Stimulated activated CD8-positive, alpha-beta memory T cell treated with anti-CD3 and anti-CD28 coated beads, Interleukin-4, amount 100 ng/mL, for 1 hour (primary cell): Measurements from ENCODE around the gene LRCH4.
"Not testable (repeated sequence)": the region's sequence is repeated elsewhere in the genome, so short reads cannot be mapped to it uniquely, and the experiment has no call there.

Source experiments
- DNase-seq, 2 donors: peaks; one replicate each; pipeline ENCODE4 v3.0.0-alpha.2; 2020; ENCODE audit warnings: low read depth in 2 of 2, low spot score in 1 of 2

The LRCH4 gene

DNA sequence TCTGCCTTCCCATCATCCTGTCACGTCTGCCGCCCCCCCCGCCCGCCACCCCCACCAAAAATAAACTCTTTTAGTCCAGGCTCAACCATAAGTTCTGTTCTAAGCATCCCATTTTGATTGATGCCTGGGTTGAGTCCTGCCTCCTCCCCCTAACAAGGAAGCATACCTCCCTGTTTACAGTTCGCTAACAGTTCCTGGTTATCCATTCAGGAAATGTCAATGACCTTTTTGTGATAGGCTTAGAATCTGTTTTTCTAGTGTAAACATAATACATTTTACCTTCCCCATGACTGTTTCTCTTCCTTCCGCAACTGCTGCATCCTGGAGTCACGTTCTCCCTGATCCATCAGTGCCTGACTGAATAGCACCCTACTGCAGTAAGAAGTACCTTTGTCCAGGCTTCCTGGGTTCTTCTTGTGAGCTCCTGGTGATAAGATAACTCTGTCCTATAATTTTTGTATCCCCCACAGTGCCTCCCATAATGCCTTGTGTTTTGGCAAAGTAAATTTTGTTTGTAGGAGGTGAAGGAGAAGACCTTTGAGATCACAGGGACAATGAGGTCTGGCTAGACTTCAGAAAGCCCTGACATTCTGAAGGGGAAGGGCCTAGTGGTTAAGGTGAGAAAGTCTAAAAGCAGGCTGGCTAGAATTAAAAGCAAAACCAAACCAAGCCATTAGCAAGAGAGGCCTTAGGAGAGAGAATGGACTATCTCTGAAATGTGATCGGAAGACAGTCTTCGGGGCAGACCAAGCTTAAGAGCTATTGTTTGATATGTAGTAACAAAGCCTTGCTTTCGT lies 39.6 kb downstream of the LRCH4 start:
- no peak for DNase-seq

DNA sequence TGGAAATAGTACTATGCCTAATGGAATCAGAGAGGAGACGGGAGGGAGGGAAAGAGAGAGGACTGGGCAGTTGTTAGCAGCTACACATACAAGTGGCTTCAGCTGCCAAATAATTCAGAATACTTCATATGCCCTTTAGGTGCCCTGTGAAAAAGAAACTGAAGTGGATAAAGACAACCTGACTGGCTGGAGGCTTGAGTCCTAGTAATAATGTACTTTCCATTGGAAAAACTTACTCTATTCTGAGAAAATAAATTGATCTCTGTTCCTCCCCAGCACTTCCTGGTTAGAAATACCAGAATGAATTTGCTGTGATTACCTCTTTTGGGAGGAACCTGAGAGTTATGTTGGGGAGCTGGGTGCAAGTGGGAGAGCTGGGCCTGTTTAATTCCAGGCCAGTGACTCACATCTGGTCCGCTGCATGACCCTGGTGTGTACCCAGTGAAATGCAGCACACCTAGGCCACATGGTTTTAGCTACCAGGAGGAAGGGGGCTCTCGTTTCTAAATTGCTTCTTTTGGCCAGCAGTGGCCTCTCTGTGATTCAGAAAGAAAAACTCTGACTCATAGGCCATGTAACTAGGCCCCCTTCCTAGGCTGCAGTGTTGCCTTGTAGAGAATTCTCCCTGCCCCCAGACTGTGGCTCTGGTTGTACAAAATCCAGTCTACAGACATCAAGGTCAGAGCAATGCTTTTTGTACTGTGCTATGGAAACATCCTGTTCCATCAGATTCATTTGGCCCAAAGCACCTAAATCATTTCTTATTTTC lies 40.4 kb downstream of the LRCH4 start:
- no peak for DNase-seq

DNA sequence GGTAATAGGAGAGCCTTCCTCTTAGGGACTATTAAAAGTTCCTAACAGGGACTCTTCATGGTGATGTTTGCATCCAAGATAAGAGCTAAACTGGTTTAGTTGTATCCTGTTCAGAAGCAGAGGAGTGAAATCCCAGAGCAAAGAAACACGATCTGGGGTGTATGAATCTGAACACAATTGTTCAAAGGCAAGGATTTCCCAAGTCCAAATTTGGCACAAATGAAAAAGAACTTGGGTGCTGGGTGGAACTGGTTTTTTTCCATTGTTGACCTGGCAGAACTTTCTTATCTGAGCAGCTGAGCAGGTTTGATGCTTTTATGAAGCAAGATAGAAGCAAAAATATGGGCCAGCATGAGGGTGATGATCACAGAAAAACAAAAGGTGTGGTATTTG lies 41.0 kb downstream of the LRCH4 start:
- DNase-seq, result no peak

DNA sequence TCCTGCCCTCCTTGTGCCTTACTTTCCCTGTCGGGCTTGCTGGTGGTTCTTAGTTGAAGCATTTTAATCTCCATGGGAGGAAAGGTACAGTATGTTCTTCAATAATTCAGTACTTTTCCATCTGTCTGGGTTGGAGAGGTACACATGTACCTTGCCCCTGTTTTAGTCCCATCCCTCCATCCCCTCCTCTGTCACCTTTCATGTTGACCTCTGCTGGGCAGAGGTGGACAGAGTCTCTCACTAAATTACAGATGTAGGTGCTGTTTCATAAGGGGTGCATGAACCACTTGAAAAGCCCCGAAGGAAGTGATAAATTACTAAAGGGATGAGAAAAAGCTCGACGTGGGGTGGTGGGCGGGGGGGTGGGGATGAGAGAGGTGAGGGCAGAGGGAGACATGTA lies 41.5 kb downstream of the LRCH4 start:
- no peak for DNase-seq

DNA sequence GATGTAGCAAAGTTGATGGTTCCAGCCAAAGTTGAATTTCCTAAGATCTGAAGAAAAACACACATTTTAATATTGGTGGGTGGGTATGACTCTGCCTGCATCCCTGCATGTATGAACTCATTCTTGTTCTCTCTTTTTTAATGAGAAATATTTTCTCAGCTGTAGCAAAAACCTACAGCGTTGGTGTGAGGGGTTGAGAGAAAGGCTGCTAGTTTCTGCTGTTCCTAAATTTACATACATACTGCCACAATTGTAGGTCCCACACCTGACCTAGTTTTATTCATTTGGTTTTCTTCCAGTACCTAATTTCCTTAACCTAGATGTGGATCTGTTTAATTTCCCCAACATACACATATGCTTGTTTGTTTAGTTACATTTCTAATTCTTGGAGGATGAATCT lies 42.3 kb downstream of the LRCH4 start:
- DNase-seq, result no peak

DNA sequence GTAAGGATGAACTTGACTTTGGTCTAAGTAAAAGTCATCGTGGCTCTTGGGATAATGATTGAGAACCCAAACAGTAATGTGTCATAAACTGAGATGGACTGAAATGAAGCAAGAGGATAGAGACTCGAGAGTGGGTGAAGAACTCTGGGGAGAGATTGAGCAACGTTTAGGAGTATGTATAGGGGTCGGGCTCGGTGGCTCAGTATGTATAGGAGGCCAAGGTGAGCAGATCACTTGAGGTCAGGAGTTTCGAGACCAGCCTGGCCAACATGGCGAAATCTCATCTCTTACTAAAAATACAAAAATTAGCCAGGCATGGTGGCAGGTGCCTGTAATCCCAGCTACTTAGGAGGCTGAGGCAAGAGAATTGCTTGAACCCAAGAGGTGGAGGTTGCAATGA lies 44.6 kb downstream of the LRCH4 start:
- not testable (repeated sequence) for DNase-seq

DNA sequence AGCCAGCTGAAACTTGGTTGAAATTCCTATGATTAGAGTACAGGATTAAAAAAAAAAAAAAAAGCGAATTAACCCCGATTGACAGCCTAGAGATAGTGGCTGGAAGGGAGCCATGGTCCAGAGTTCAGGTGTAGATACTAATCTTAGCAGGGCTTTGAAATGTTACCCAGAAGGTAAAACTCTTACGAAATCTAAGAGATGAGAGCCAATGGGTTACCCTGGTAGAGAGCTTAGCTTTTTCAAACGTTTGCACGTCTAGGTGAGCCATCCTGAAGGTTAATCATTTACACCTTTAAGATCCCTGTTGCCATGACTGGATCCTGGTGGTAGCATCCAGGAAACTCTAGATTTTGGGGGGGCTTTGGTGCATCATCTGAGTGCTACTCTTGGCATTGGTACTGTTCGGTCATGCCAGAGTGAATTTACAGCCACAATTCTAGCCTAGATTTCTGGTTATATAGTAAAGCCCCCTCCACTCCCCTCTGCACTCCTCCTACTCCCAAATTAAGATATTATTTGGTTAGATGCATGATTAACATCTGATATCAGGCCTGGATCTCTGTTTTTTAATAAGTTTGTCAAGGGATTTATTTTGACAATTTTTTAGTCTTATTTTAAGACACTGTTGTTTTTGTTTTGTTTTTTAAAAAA lies 45.7 kb downstream of the LRCH4 start:
- DNase-seq, result no peak

DNA sequence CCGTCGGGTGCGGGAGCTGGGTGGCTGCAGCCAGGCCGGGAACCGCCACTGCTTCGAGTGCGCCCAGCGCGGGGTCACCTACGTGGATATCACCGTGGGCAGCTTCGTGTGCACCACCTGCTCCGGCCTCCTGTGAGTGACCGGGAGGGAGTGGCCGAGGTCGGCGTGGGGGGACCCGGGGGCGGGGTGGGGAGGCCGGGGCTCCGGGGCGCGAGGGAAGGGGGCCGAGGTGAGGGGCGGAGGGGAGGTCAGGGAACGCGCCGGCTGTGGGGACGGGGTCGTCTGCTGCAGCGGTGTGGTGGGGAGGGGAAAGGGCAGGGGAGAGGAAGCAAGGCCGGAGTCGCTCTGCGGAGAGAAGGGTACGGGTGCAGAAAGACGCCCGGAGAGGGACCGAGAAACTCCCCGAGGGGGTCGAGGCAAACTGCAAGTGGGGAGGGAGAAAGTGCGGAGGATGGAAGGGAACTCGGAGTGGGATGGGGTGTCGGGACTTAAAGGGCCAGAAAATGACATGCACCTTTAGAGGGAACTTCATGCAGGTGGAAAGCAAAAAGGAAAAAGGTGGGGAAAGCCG lies 46.4 kb downstream of the LRCH4 start:
- DNase-seq, result no peak

DNA sequence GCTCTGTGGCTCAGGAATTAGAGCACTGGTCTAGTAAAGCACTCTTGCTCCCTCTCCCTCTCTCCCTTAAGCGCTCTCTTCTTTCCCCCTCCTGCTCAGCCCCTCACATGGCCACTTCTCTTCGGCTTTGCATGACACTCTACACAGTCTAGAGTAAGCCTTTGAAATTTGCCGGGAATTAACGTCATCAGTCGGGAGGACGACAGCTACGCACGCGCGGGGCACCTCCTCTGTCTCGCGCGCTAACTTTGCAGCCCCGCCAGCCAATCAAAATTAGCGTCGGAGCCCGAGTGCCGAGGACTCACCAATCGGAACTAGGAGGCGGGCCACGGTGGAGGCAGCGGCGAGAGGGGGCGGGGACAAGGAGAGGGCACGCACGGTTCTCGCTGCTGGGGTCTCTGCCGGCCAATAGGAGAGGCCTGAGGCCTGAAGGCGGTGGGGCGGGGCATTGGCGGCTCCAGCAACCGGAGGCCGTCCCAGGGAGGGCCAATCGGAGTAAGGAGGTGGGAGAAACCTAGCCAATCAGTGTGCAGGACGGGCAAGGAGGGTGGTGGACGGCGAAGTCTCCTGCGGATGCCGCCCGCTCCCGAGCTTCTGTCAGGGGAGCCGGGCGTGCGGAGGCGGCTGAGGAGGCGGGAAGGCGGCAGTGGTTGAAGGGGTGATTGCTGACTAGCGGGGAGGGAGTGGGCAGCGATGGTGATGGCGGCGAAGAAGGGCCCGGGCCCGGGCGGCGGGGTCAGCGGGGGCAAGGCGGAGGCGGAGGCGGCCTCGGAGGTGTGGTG lies 47.1 kb downstream of the LRCH4 start, which contains the start of gene AGFG2:
AGFG2 (plus strand) TSS at position 550 of the 782 bp plus-strand sequence; CDS start at position 694, 144 bp downstream.
- DNase-seq, result peak; percentile 99

DNA sequence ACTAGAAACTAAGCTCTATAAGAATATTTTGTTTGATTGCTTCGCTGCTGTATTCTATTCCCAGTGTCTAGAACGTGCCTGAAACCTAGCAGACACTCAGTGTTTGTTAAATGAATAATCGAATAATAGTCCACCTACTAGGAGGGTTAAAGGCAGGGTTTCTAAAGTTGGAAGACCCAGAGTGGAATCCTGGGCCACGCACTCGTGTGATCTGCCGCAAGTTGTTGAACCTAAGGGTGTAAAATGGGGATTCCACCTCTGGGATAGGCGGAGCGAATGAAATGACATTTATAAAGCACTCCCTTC lies 47.6 kb downstream of the LRCH4 start:
- no peak for DNase-seq

DNA sequence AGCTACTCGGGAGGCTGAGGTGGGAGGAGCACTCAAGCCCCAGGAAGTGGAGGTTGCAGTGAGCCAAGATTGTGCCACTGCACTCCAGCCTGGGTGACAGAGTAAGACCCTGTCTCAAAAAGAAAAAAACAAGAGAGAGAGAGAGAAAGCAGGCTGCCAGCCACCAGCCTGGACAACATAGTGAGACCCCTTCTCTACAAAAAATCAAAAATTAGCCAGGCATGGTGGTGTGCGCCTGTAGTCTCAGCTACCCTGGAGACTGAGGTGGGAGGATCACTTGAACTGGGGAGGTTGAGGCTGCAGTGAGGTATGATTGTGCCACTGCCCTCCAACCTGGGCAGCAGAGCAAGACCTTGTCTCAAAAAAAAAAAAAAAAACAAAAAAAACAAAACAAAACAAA lies 49.2 kb downstream of the LRCH4 start:
- not testable (repeated sequence) for DNase-seq

DNA sequence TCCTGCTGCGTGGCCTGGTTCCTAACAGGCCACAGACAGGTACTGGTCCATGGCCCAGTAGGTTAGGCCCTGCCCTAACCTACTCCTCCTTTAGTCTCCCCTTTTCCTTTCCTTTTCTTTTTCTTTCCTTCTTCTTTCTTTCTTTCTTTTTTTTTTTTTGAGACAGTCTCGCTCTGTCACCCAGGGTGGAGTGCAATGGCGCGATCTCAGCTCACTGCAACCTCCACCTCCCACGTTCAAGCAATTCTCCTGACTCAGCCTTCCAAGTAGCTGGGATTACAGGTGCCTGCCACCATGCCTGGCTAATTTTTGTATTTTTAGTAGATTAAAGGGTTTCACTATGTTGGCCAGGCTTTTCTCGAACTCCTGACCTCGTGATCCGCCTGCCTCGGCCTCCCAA lies 49.9 kb downstream of the LRCH4 start:
- DNase-seq, result not testable (repeated sequence)

DNA sequence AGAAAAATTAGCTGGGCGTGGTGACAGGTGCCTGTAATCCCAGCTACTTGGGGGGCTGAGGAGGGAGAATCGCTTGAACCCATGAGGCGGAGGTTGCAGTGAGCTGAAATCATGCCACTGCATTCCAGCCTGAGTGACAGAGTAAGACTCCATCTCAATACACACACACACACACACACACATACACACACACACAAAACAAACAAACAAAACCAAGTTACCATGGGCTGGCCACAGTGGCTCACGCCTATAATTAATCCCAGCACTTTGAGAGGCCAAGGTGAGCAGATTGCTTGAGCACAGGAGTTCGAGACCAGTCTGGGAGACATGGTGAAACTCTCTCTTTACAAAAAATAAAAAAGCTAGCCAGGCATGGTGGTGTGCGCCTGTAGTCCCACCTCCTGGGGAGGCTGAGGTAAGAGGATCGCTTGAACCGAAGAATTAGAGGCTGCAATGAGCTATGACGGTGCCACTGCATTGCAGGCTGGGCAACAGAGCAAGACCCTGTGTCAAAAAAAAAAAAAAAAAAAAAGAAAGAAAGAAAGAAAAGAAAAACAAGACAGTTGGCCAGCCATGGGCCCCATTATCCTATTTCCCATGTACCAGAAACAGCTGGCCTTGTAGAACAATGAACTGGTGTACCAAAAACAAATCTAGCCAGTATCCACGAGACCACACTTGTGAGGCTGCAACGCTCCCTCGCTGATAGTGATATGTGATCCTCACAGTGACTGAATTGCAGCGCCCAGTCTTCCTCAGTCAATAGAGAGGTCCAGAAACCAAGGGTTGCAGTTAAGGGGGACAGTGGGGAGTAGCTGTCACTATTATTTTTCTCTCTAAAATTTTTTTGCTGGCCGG lies 53.5 kb downstream of the LRCH4 start:
- DNase-seq, result no peak

DNA sequence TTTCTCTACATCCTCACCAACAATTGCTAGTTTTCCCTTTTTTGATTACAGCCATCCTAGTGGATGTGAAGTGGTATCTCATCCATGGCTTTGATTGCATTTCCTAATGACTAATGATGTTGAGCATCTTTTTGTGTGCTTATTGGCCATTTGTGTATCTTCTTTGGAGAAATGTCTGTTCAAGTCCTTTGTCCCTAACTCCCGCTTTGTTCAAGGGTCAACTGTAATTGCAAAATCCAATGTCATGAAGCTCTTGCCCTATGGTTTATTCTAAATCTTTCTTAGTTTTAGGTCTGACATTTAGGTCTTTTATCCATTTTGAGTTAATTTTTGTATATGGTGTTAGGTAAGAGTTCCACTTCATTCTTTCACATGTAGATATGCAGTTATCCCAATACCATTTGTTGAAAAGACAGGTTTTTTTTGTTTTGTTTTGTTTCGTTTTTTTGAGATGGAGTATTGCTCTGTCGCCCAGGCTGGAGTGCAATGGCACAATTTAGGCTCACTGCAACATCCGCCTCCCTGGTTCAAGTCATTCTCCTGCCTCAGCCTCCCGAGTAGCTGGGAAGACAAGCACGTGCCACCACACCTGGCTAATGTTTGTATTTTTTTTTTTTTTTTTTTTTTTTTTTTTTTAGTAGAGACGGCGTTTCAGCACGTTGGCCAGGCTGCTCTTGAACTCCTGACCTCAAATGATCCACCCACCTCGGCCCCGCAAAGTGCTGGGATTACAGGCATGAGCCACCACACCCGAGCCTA lies 57.6 kb downstream of the LRCH4 start:
- DNase-seq, result not testable (repeated sequence)
